HEK293T (cell line): ENCODE data around the gene AKR1C8.

ENCODE experiments used
- BHLHE40 ChIP-seq: fragments of 450-650 bp; IDR thresholded peaks from 2 replicates; pipeline ENCODE4 v1.6.1; 2016; ENCODE audit warnings: mild to moderate bottlenecking, moderate library complexity, borderline replicate concordance
- ELF4 ChIP-seq: fragments of 450-650 bp; IDR thresholded peaks from 2 replicates; pipeline ENCODE4 v1.6.1; 2017; ENCODE audit warnings: antibody characterized with exemption
- FOXA1 ChIP-seq: fragments of 450-650 bp; IDR thresholded peaks from 2 replicates; pipeline ENCODE4 v1.6.1; 2016; ENCODE audit warnings: mild to moderate bottlenecking
- FOXK2 ChIP-seq: fragments of 450-650 bp; IDR thresholded peaks from 2 replicates; pipeline ENCODE4 v1.6.1; 2016; ENCODE audit warnings: mild to moderate bottlenecking
- HDGF ChIP-seq: fragments of 450-650 bp; IDR thresholded peaks from 2 replicates; pipeline ENCODE4 v1.6.1; 2017; ENCODE audit warnings: antibody characterized with exemption, borderline replicate concordance
- L3MBTL2 ChIP-seq: fragments of 450-650 bp; conservative IDR thresholded peaks from 2 replicates; pipeline ENCODE4 v1.6.1; 2016; ENCODE audit warnings: mild to moderate bottlenecking
- LEF1 ChIP-seq: fragments of 450-650 bp; IDR thresholded peaks from 2 replicates; pipeline ENCODE4 v1.6.1; 2017; ENCODE audit warnings: mild to moderate bottlenecking, borderline replicate concordance
- NFRKB ChIP-seq: fragments of 450-650 bp; IDR thresholded peaks from 2 replicates; pipeline ENCODE4 v1.6.1; 2016; ENCODE audit warnings: mild to moderate bottlenecking, moderate library complexity
- PKNOX1 ChIP-seq: fragments of 450-650 bp; IDR thresholded peaks from 2 replicates; pipeline ENCODE4 v1.6.1; 2016
- SP1 ChIP-seq: fragments of 450-650 bp; IDR thresholded peaks from 2 replicates; pipeline ENCODE4 v1.6.1; 2017
- SUZ12 ChIP-seq: fragments of 450-650 bp; IDR thresholded peaks from 2 replicates; pipeline ENCODE4 v1.6.1; 2016; ENCODE audit warnings: mild to moderate bottlenecking
- TARDBP ChIP-seq: fragments of 450-650 bp; IDR thresholded peaks from 2 replicates; pipeline ENCODE4 v1.6.1; 2016
- ZNF384 ChIP-seq: fragments of 450-650 bp; IDR thresholded peaks from 2 replicates; pipeline ENCODE4 v1.6.1; 2016

GRCh38 chr10:5194431-5194830 is 9.5 kb upstream of the AKR1C8 start:
- TF ChIP-seq LEF1 (no peak), SP1 (no peak), HDGF (no peak), PKNOX1 (no peak), ZNF384 (no peak), FOXK2 (no peak), L3MBTL2 (no peak), ELF4 (no peak), SUZ12 (no peak), TARDBP (no peak), BHLHE40 (no peak), FOXA1 (no peak), NFRKB (no peak)
